ENCODE results near the gene ARHGEF38.
A peak's percentile ranks its signal among the peaks of the same experiment; 100 is the strongest.
"Not testable (repeated sequence)": the region's sequence is repeated elsewhere in the genome, so short reads cannot be mapped to it uniquely, and the experiment has no call there.

The ARHGEF38 gene

DNA sequence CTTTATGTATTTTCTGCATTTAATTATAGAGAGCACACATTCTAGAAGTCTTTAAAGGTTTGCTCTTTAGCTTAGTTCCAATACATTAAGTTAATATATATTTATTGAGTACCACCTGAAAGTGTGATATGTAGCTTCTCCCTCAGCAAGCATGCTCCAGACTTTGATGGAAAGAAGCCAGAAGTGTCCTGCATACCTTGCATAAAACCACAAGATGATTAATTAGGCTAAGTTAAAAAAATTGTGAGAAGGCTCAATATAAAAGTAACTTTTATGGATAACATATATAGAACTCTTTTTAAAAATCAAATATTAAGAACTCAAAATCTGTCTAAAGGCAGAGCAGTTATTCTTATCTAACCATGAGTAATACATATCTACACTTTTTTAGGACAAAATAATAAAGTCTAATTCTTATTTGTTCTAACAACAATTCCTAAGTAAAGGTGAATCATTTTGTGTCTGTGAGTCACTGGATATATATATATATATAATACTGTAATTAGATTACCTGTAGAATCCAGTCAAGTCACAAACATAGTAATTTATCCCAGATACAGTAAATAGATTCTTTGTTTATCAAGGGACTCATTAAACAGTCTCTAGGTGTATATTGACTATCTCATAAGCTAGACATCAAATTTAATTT, 104.8 kb downstream of the ARHGEF38 start:
- DNase-seq, result no peak

DNA sequence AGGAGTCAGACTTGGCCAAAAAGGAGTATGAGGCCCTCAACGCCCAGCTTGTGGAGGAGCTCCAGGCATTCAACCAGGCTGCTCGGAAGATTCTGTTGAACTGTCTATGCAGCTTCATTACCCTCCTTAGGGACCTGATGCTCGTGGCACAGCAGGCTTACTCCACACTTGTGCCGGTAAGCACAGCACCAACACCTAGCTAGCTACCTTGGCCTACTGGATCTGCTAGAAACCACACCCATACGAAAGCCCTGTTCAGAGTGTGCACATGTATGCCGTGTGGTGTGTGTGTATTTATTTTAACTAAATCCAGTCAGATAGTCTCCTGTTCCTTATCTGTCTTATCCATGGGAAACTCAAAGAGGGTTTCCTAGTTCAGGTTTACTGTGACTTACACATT, 106.8 kb downstream of the ARHGEF38 start:
- no peak for DNase-seq

DNA sequence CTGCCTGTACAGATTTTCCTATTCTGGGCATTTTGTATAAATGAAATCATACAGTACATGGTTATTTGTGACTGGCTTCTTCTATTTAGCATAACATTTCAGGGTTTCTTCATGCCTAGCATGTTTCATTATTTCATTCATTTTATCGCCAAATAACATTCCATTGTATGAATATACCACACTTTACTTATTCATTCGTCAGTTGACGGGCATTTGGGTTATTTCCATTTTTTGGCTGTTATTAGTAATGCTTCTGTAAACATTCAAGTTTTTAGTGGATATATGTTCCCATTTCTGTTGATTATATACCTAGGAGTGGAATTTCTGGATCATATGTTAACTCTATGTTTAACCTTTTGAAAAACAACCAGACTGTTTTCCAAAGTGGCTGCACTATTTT, 108.6 kb downstream of the ARHGEF38 start:
- DNase-seq, result no peak

DNA sequence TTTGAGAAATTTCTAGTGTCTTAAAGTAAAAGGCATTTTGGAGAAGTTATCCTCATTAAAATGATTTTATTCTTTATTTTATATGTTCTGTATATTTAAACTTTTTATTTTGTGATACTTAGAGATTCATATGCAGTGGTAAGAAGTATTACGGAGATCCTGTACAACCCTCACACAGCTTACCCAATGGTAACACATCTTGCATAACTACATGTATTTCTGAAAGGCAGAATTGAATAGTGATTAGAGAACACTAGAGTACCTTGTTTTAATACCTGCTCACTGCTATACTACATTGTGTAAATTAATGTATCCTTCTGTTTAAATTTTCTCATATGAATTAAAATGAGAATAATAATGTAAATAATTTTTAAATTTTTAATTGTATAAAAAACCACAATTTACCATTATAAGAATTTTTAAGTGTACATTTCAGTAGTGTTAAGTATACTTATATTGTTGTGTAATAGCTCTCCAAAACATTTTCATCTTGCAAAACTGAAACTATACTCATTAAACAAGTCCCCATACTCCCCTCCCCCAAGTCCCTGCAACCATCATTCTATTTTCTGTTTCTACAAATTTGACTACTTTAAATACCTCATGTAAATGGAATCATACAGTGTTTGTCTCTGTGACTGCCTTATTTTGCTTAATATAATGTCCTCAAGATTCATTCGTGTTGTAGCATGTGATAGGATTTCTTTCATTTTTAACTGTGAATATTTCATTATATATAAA, 110.7 kb downstream of the ARHGEF38 start:
- DNase-seq, result no peak

DNA sequence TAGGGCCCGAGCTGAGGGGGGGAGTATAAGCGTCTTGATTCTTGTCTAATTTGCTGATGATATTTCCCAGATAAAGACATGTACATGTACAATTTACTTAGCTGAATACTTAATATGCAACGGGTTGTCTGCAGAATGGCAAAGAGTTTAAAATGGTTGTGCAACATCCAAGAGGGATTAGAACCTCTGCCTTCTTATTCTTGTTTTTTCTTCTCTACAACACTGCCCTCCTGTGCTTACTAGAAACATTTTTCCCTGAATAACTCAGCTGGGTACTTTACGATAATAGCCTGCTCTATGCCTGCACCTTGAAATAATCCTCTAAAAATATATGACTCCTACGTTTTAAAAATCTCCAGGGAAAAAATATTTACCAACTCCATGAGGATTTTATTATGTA, 114.3 kb downstream of the ARHGEF38 start:
- peak; percentile 27 for DNase-seq

DNA sequence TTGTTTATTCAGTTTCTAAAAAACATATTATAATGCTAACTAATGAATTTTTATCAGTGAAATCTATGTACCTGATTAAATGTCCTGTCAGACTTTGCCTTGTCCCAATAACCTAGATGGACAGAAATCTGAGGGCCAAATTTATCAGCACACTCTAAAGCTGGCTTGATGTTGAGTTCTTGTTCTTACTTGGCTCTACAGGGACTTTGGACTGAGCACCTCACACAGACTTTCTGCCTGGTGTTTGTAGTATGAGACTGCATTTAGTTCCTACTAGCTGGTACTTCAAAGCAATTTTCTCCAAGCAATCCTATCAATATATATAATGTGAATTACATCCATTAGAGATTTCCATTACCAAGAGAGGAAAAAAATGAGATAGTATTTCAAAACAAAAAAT, 118.3 kb downstream of the ARHGEF38 start:
- no peak for DNase-seq

DNA sequence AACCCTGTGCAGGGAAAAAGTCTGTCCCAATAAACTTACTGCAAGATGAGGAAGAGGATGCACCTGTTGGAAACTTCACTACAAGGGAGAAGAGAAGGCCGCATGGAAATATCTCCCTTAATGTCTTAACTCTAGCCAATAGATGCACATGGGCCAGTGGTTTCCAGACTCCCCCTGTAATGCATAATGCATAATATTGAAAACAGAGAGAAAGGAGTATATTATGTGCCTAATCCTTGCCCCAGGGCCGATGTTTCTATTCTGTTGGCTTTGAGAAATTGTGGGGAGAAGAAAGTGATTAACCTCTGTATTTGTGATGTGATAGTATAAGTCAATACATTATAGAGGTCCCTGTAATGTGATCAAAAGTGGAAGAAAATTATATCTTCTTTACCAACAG, 118.9 kb downstream of the ARHGEF38 start:
- no peak for DNase-seq

DNA sequence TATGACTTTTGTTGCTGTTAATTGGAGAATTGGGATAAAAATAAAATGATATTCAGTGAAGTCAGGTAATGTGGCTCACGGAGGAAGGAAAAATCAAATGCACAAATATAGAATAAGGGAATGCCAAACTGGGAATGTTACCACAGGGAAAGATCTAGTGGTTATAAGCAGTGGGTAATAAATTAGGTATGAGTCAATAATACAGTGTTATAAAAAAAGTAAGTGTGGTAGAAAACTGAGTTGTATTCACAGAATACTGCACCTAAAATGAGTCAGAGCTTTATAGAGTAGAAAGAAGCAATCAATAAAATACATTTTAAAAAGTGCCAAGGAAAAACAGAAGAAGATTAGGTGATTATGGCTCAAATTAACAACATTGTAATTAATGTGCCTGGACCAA, 121.6 kb downstream of the ARHGEF38 start:
- no peak for DNase-seq

DNA sequence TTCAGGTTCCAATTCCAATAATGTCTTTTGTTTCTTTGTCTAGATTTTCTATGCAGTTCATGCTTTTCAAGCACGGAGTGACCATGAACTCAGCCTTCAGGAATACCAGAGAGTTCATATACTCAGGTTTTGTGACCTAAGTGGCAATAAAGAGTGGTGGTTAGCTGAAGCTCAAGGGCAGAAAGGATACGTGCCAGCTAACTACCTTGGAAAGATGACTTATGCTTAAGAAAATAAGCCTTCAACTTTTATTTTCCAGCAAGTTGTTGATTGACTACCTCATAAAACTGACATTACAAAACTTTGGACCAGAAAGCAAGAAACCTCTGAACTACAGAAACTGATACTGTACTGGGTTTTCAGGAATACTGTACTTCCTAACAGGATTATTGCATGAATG, 125.3 kb downstream of the ARHGEF38 start:
- DNase-seq, result no peak

DNA sequence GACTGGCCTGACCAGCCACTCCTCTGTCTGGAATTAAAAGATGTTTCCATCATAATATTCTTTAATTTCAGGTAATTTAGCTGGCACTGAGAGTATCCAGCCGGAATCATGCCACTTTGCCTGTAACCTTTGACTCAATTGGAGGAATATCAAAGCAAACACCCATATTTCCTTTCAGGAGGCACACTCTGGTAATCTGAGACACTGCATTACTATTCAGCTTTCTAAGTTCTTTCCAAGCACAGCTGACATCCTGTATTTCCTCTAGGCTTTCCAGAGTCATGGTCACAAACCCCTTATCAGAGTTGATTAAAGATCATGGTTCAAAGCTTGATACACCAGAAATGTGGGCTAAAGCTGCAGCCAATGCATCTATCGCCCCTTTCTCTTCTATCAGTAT, 126.8 kb downstream of the ARHGEF38 start:
- no peak for DNase-seq

DNA sequence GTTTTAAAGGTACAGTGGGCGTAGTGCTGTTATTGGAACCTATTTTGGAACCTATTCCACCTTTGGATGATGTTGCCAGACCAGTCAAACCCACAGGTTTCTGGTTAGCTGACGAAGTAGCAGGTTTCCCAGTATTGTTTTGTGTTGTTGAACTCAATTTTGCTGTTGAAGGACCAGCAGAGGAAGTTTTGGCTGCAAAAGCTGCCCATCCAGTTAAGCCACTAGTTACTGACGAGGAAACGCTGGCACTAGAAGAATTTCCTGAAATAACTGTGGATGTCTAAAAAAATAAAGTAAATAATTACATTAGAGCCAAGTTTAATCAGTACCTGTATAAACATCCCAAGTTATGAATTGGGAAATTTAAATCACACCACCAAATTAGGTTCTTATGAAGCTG, 130.6 kb downstream of the ARHGEF38 start:
- DNase-seq, result no peak

DNA sequence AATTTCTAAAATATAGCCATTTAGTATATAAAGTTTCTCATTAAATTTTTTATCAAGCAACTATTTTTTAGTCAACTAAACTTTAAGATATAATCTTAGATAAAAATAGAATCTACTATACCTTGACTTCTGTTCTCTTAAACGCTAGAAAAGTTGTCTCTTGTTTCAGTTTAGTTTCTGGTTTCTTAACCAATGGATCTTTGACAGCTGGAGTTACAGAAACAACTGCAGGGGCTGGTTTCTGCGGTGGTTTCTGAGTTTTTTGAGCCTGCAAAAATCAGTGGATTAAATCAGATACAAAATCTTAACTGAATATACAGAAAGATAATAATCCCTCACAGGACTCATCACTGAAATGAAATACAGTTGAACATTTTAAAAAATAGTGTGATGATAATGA, 134.2 kb downstream of the ARHGEF38 start:
- no peak for DNase-seq

DNA sequence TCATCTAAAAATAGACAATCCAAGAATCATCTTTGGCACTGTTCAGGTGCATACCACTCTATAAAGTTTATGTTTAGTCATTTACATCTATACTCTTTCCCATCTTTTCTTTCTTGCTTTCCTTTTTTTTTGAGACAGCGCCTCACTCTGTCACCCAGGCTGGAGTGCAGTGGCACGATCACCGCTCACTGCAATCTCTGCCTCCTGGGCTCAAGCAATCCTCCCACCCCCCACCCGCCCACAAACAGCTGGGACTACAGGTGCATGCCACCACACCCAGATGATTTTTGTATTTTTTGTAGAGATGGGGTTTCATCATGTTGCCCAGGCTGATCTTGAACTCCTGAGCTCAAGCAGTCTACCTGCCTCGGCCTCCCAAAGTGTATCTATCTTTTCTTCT, 142.4 kb downstream of the ARHGEF38 start:
- DNase-seq, result not testable (repeated sequence)

DNA sequence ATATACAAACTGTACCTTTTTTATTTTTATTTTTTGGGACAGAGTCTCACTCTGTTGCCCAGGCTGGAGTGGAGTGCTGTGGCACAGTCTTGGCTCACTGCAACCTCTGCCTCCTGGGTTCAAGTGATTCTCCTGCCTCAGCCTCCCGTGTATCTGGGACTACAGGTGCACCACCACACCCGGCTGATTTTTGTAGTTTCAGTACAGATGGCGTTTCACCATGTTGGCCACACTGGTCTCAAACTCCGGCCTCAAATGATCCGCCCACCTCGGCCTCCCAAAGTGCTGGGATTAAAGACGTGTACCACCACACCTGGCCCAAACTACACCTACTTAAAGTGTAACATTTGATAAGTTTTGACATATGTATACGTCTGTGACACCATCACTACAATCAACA, 143.4 kb downstream of the ARHGEF38 start:
- DNase-seq, result not testable (repeated sequence)

DNA sequence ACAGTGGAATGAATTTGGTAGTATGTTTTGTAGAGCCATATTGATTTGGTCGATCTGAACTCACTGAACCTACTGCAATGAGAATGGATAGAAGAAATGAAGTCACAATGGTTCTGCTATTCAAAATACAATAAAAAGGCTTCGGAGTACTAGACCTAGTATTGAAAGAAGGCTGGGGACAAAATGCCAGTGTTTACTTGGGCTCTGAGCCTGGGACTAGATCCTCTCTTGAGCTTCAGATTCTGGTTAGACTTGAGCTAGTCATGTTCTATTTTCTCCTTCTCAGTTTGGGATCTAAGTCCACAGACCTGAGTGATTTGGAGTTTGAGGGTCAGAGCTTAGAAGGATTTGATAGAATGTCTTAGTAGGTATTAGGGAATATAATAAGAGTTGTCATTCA, 146.2 kb downstream of the ARHGEF38 start:
- DNase-seq, result no peak

DNA sequence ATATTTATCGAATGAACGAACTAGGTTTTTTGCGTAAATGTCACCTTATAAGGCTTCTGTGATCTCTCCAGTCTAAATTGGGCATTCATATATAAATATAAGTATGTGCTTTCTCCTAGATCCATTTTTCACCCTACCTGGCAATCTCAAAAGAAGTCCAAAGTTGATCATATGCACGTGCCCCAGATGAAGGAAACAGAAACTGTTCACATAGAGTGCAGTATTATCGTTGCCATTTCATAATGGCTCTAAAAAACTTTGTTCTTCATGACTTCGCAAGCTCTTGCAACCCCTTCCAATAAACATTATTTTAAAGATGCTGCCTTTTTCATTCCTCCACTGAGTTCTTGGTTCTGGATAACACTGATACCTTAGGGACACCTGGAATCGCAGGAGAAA, 155.4 kb downstream of the ARHGEF38 start:
- DNase-seq, result no peak

DNA sequence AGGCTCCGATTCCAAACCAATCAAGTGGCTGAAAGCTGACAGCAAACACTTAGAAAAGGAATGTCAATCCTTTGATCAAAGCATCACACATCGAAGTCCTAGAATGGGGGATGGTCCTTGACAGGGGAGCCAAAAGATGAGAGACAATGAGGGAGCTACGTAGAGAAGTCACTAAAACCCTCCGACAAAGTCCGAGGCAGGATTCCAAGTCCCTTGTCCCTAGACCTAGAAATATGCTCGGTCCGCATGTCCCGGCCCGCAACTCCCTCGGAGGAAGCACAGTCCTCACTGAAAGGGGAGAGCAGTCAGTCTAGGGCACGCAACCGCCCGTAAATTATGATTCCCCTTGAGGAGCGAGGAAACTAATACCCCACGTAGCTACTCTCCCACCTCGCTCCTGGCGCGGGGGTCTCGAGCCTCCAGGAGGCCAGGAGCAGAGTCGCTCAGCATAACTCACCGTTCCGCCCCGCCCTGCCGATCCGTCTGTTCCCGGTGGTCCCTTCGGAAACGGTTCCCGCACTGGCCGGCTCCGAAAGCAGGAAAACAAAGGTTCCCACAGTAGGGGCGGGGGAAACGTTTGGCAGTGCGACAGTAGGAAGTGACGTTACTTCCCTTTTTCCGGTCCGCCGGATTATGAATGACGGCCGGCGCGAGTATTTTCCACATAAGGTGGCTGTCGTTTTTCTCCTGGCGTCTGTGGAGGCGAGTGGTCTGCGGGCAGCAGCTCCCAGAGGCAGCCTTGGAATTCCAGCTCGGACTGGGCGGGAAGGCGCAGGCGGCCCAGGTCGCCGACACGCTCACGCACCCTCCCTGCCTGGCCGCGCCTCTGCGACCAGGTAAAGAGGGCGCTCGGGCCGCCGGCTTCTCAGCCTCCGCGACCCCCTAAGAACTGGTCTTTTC, 156.0 kb downstream of the ARHGEF38 start, which contains the start of the genes GSTCD and INTS12:
Gene GSTCD (plus strand): TSS at position 604 of the 900 bp plus-strand sequence. CDS start 8,830 bp downstream, outside the sequence.
Gene INTS12 (minus strand): TSS at position 509 of the 900 bp plus-strand sequence. CDS start 8,684 bp downstream, outside the sequence.
- peak; percentile 82 for DNase-seq

DNA sequence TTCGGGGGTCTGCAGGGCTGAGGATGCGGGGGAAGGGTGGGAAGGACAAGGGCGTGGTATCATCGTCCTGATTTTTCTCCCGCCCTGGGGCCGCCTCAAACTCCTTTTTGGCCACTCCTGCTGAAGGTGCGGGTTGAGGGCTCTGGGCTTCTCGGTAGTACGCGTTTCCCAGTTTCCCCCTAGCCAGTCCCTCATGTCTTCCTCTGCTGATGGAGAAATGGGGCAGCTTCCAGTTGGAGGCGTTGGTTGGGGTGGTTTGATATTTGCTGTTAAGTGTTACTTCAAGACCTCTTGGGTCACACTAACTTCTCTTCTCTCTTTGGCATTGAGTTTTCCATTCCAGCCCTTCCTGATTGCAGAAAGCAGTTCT, 156.6 kb downstream of the ARHGEF38 start:
- DNase-seq, result no peak

DNA sequence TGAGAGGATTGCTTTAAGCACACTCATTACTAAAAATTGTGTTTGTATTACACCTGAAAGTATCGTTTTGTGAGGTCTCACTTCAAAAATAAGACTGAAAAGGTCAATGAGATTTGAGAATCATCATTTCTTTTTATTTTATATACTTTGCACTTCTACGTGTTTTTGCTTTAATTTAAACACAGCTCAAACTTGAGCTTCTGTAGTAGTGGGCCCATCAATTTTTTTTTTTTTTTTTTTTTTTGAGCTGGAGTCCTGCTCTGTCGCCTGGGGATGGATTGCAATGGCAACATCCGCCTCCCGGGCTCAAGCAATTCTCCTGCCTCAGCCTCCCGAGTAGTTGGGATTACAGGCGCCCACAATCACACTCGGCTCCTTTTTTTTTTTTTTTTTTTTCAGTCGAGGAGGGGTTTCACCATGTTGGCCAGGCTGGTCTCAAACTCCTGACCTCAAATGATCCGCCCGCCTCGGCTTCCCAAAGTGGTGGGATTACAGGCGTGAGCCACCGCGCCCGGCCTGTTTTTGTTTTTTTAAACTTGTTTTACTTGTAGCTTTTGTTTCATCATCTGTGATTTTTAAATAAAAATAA, 157.7 kb downstream of the ARHGEF38 start:
- no peak for DNase-seq

DNA sequence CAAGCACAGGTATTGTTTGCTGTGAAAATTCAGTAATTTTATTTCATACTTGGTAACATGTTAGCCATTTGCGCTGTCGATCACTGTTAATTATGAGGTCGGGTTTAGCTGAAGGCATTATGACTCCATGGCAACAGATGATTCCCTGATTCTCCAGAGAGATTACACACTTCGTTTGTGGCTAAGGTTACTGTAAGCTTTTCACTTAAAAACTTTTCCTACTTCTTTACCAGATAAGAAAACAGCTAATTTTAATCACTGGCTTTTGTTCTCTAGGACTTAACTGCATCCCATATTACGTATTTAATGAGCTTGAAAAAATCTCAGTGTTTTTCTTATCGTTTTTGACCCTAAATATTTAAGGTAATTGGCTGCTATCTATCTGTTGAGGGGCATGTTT, 158.3 kb downstream of the ARHGEF38 start:
- DNase-seq, result no peak

DNA sequence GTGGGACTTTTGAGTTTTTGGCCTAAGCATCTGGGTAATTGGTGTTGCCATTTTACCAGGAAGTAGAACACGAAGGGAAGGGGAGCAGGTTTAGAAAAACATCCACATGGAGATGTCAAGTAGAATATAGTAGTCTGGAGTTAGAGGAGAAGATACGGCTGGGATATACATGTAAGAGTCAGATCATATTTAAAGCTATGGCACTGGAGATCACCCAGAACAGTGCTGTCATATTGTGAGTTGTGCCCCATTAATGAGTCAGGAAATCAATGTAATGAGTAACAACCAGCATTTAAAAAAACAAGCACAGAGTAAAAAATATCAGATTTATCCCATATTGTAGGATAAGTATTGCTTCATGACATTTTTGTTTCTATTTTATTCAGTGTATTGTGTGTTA, 160.3 kb downstream of the ARHGEF38 start:
- DNase-seq, result no peak

DNA sequence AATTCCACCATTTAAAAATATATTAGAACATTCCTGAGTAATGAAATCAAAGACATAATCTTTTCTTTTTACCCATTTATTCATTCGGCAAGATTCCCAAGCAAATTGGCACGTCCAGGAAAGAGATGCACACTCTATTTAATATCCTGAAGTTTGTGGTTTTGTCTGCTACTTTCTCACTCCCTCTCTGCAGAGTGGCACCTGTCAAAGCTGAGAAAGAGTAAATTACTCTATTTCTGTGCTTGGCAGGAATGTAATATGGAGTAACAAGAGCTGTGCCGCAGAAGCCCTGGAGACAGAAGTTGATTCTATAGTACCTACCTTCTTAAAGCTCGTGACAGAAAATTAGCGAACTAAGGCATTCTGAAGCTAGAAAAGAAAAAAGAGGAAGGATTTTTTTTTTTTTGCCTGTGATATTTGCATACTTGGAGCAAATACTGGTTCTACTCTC, 161.7 kb downstream of the ARHGEF38 start:
- DNase-seq, result no peak

DNA sequence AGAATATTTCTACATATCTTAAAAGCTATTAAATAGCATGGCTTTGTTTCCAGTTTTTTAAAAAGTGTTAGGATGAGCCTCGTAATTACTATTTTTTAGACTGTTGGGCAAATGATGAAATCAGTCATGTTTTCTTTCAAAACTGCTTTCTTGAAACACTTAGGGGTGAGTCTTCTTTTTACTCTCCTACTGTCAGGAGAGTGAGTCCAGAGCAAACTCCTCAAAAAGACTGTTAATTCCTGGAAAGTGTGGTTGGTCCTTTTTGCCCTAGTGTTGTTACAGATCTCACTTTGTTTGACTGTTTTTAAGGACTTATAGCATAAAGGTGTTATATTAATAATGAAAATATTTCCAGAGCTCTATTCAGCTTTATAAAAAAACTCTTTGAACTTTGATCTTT, 162.5 kb downstream of the ARHGEF38 start:
- no peak for DNase-seq

Measured in NCI-H1105 treated with DMSO at 0.1 percent for 48 hours (cell line).